Keratinocyte (primary cell): Measurements from ENCODE around the gene RITA1. TPM values are rescaled to one million over a fixed set of nuclear protein-coding genes. Genes with fewer than 3 reads are reported as not detected.

Source experiments
- DNase-seq: peaks from one replicate; pipeline ENCODE4 v3.0.0-alpha.2; 2011; ENCODE audit warnings: low read depth, missing footprints, low spot score
- FAIRE-seq: peaks from 2 replicates; lab custom pipeline; 2011; peaks lifted over from hg19 to GRCh38; lab: Jason Lieb, UNC
- H2AFZ ChIP-seq: 2 replicates; pipeline ENCODE4 v1.6.0; 2012; ENCODE audit warnings: low read length, control low read depth, inconsistent platforms; ENCODE audit not compliant: control insufficient read depth
- H3K27ac ChIP-seq: 2 replicates; pipeline ENCODE4 v1.5.1; 2011; ENCODE audit warnings: low read length; ENCODE audit not compliant: control insufficient read depth, insufficient read depth
- H3K27me3 ChIP-seq: 3 replicates; pipeline ENCODE4 v1.6.0; 2011; ENCODE audit warnings: low read length; ENCODE audit not compliant: control insufficient read depth, insufficient read depth; ENCODE audit errors: extremely low read depth
- H3K36me3 ChIP-seq, 2 experiments: 2 replicates in 1 of 2; 3 replicates in 1 of 2; pipeline ENCODE4 v1.5.1; 2011; ENCODE audit warnings: low read length in 2 of 2, mild to moderate bottlenecking in 1 of 2; ENCODE audit not compliant: control insufficient read depth in 2 of 2, insufficient read depth in 2 of 2; ENCODE audit errors: extremely low read depth in 1 of 2
- H3K4me1 ChIP-seq: 3 replicates; pipeline ENCODE4 v1.5.1; 2011; ENCODE audit warnings: low read length; ENCODE audit not compliant: control insufficient read depth, insufficient read depth; ENCODE audit errors: extremely low read depth
- H3K4me2 ChIP-seq: 3 replicates; pipeline ENCODE4 v1.6.0; 2011; ENCODE audit warnings: low read depth, low read length; ENCODE audit not compliant: control insufficient read depth, insufficient read depth; ENCODE audit errors: extremely low read depth
- H3K4me3 ChIP-seq, 3 experiments: fragments of 200-600 bp in 1 of 3; sonication (generic) in 1 of 3; 2 replicates in 2 of 3; 3 replicates in 1 of 3; pipeline ENCODE4 v1.5.1; 2011 to 2016; ENCODE audit warnings: low read length in 3 of 3, mild to moderate bottlenecking in 3 of 3, control low read depth in 2 of 3, inconsistent platforms in 1 of 3, low read depth in 1 of 3, mixed read lengths in 1 of 3, mixed run types in 1 of 3, moderate library complexity in 1 of 3; ENCODE audit not compliant: control insufficient read depth in 2 of 3, insufficient read depth in 2 of 3; ENCODE audit errors: extremely low read depth in 1 of 3
- H3K79me2 ChIP-seq: 2 replicates; pipeline ENCODE4 v1.6.0; 2012; ENCODE audit warnings: low read length; ENCODE audit not compliant: control insufficient read depth, insufficient read depth
- H3K9ac ChIP-seq: 3 replicates; pipeline ENCODE4 v1.6.0; 2011; ENCODE audit warnings: low read length; ENCODE audit not compliant: control insufficient read depth, insufficient read depth; ENCODE audit errors: extremely low read depth
- H3K9me1 ChIP-seq: 3 replicates; pipeline ENCODE4 v1.6.0; 2011; ENCODE audit warnings: low read length; ENCODE audit not compliant: control insufficient read depth, insufficient read depth; ENCODE audit errors: extremely low read depth
- H3K9me3 ChIP-seq: 2 replicates; pipeline ENCODE4 v1.5.1; 2012; ENCODE audit warnings: low read depth, low read length; ENCODE audit not compliant: control insufficient read depth
- H4K20me1 ChIP-seq: 3 replicates; pipeline ENCODE4 v1.6.0; 2011; ENCODE audit warnings: low read length; ENCODE audit not compliant: control insufficient read depth, insufficient read depth; ENCODE audit errors: extremely low read depth
- EZH2 ChIP-seq: IDR thresholded peaks from one replicate; pipeline ENCODE4 v1.6.1; 2012; ENCODE audit warnings: inconsistent platforms, mild to moderate bottlenecking, low read length, moderate library complexity
- dilution Hi-C: fragments of 300-500 bp; cut with MboI; formaldehyde crosslinking; loops from one replicate; pipeline ENCODE4 v1.7.0; 2020; ENCODE audit warnings: low sequenced_read_pairs; ENCODE audit not compliant: extremely low pct_ligation_motif_present
- polyA plus RNA-seq, 5 experiments: library from polyadenylated mRNA; depleted of rRNA in 3 of 5; stranded (reverse) in 3 of 5; stranded (forward) in 1 of 5; unstranded in 1 of 5; fragments of >200 nt; gene quantifications; 1 replicate in 1 of 5; 2 replicates in 3 of 5; 3 replicates in 1 of 5; pipeline versions ENCODE4 v1.2.1 to v1.2.3, GENCODE V29; 2011 to 2012; ENCODE audit warnings: missing spikeins in 2 of 5, low read depth in 1 of 5, low replicate concordance in 1 of 5
- TF ChIP-seq, protein P1 (sequence below), 3 experiments: IDR thresholded peaks in 1 of 3; conservative IDR thresholded peaks in 1 of 3; optimal IDR thresholded peaks in 1 of 3; 2 replicates in 2 of 3; 3 replicates in 1 of 3; pipeline versions ENCODE3 to v1.5.1; 2011; ENCODE audit warnings: low read length in 3 of 3, mild to moderate bottlenecking in 3 of 3, moderate library complexity in 2 of 3, control low read depth in 1 of 3, inconsistent platforms in 1 of 3; ENCODE audit not compliant: insufficient read depth in 2 of 3; ENCODE audit errors: extremely low read depth in 1 of 3

RITA1 gene
- polyA plus RNA-seq, 1 donor (not counting 4 experiments of a cell fraction or from before 2014, with no cell fraction given), result 11.8 TPM

GRCh38 chr12:113136990-113137511 lies 48.5 kb upstream of the RITA1 start:
- Histone ChIP-seq H3K9ac (no peak overlapping the region), H3K4me1 (no peaks in the 10 kb centered on the region), H3K27me3 (peaks cover 19% of the 10 kb centered on the region), H4K20me1 (no peaks in the 10 kb centered on the region), H3K9me1 (no peaks in the 10 kb centered on the region), H3K9me3 (no peaks in the 10 kb centered on the region), H3K27ac (no peak overlapping the region), H3K4me3 (no peak overlapping the region), H2AFZ (no peak overlapping the region), H3K36me3 (no peaks in the 10 kb centered on the region), H3K4me2 (no peak overlapping the region), H3K79me2 (no peaks in the 10 kb centered on the region)
- dilution Hi-C loops, result no loop called here
- DNase-seq (no peak), FAIRE-seq (no peak)
- TF ChIP-seq, protein P1, sequence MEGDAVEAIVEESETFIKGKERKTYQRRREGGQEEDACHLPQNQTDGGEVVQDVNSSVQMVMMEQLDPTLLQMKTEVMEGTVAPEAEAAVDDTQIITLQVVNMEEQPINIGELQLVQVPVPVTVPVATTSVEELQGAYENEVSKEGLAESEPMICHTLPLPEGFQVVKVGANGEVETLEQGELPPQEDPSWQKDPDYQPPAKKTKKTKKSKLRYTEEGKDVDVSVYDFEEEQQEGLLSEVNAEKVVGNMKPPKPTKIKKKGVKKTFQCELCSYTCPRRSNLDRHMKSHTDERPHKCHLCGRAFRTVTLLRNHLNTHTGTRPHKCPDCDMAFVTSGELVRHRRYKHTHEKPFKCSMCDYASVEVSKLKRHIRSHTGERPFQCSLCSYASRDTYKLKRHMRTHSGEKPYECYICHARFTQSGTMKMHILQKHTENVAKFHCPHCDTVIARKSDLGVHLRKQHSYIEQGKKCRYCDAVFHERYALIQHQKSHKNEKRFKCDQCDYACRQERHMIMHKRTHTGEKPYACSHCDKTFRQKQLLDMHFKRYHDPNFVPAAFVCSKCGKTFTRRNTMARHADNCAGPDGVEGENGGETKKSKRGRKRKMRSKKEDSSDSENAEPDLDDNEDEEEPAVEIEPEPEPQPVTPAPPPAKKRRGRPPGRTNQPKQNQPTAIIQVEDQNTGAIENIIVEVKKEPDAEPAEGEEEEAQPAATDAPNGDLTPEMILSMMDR (optimal IDR thresholded peaks at IDR 0.05 in 1 of 3, IDR thresholded peaks at IDR 0.05 in 1 of 3, conservative IDR thresholded peaks at IDR 0.05 in 1 of 3; ENCODE audit: extremely low read depth in 1 of 3, insufficient read depth in 2 of 3, low read length in 3 of 3), result no peak
- TF ChIP-seq EZH2, result no peak

- no peak overlapping the region for H2AFZ ChIP-seq
- no peaks in the 10 kb centered on the region for H3K9me1 ChIP-seq
- dilution Hi-C loops, result no loop called here
Measured at GRCh38 chr12:113137861-113138783, 47.4 kb upstream of the RITA1 start.

More at GRCh38 chr12:113137861-113138783, 47.4 kb upstream of the RITA1 start:
- no peaks in the 10 kb centered on the region for H3K36me3 ChIP-seq
- TF ChIP-seq, protein P1 (optimal IDR thresholded peaks at IDR 0.05 in 1 of 3, IDR thresholded peaks at IDR 0.05 in 1 of 3, conservative IDR thresholded peaks at IDR 0.05 in 1 of 3; ENCODE audit: extremely low read depth in 1 of 3, insufficient read depth in 2 of 3, low read length in 3 of 3), result no peak
- TF ChIP-seq EZH2, result no peak
- H3K4me1 ChIP-seq, result no peaks in the 10 kb centered on the region
- no peak for DNase-seq
- H3K9ac ChIP-seq, result no peak overlapping the region
- H3K27me3 ChIP-seq, result peaks cover 19% of the 10 kb centered on the region
- H3K4me3 ChIP-seq, result no peak overlapping the region
- no peaks in the 10 kb centered on the region for H3K9me3 ChIP-seq
- no peaks in the 10 kb centered on the region for H3K79me2 ChIP-seq
- H3K27ac ChIP-seq, result no peak overlapping the region
- H4K20me1 ChIP-seq, result no peaks in the 10 kb centered on the region
- FAIRE-seq, result no peak
- no peak overlapping the region for H3K4me2 ChIP-seq
